GM23338 (cell line): ENCODE results near the gene MPIG6B.

Experiments used
- CREB1 ChIP-seq: fragments of 250-450 bp; sonication (Bioruptor Pico); IDR thresholded peaks from 2 replicates; pipeline ENCODE4 v1.5.0; 2020; ENCODE audit warnings: low read depth, mild to moderate bottlenecking, moderate library complexity
- CTCF ChIP-seq, 2 experiments: fragments of 200-600 bp in 1 of 2; sonication (generic) in 1 of 2; conservative IDR thresholded peaks; 2 replicates each; pipeline versions ENCODE4 v1.5.1 to v1.6.1; 2016 to 2017; ENCODE audit warnings: antibody characterized with exemption in 2 of 2, low read depth in 2 of 2, mild to moderate bottlenecking in 2 of 2, moderate library complexity in 1 of 2
- EZH2 ChIP-seq: fragments of 200-600 bp; sonication (generic); IDR thresholded peaks from one replicate; pipeline ENCODE4 v1.8.0; 2017; ENCODE audit warnings: antibody characterized with exemption, mild to moderate bottlenecking, low read depth; ENCODE audit not compliant: unreplicated experiment
- EZH2phosphoT487 ChIP-seq: fragments of 200-600 bp; sonication (generic); IDR thresholded peaks from one replicate; pipeline ENCODE4 v1.8.1; 2018; ENCODE audit warnings: antibody characterized with exemption; ENCODE audit not compliant: unreplicated experiment
- JUNB ChIP-seq: IDR thresholded peaks from one replicate; pipeline ENCODE4 v1.6.1; 2016; ENCODE audit warnings: antibody characterized with exemption; ENCODE audit not compliant: unreplicated experiment
- POLR2AphosphoS5 ChIP-seq: IDR thresholded peaks from 2 replicates; pipeline ENCODE4 v1.6.1; 2016; ENCODE audit warnings: antibody characterized with exemption, low read depth
- ZNF331 ChIP-seq: fragments of 250-450 bp; sonication (Bioruptor Pico); IDR thresholded peaks from 2 replicates; pipeline ENCODE4 v1.5.0; 2020; ENCODE audit warnings: low read depth, mild to moderate bottlenecking, moderate library complexity
- TF ChIP-seq, protein P1 (sequence below): IDR thresholded peaks from one replicate; pipeline ENCODE4 v1.6.1; 2018; ENCODE audit warnings: antibody characterized with exemption; ENCODE audit not compliant: unreplicated experiment

GRCh38 chr6:31715022-31715958 lies 7.9 kb upstream of the MPIG6B start, which contains the start of gene LY6G6D:
- TF ChIP-seq CTCF (conservative IDR thresholded peaks at IDR 0.05; ENCODE audit: low read depth in 2 of 2) (no peak), EZH2 (no peak), POLR2AphosphoS5 (no peak), JUNB (no peak), EZH2phosphoT487 (no peak), CREB1 (CRISPR knock-in tag) (no peak), ZNF331 (CRISPR knock-in tag) (no peak)
- TF ChIP-seq, protein P1, sequence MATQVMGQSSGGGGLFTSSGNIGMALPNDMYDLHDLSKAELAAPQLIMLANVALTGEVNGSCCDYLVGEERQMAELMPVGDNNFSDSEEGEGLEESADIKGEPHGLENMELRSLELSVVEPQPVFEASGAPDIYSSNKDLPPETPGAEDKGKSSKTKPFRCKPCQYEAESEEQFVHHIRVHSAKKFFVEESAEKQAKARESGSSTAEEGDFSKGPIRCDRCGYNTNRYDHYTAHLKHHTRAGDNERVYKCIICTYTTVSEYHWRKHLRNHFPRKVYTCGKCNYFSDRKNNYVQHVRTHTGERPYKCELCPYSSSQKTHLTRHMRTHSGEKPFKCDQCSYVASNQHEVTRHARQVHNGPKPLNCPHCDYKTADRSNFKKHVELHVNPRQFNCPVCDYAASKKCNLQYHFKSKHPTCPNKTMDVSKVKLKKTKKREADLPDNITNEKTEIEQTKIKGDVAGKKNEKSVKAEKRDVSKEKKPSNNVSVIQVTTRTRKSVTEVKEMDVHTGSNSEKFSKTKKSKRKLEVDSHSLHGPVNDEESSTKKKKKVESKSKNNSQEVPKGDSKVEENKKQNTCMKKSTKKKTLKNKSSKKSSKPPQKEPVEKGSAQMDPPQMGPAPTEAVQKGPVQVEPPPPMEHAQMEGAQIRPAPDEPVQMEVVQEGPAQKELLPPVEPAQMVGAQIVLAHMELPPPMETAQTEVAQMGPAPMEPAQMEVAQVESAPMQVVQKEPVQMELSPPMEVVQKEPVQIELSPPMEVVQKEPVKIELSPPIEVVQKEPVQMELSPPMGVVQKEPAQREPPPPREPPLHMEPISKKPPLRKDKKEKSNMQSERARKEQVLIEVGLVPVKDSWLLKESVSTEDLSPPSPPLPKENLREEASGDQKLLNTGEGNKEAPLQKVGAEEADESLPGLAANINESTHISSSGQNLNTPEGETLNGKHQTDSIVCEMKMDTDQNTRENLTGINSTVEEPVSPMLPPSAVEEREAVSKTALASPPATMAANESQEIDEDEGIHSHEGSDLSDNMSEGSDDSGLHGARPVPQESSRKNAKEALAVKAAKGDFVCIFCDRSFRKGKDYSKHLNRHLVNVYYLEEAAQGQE, result no peak
